BLaER1 treated with 17β-estradiol and CSF1 and Interleukin-3, amounts not matched to agents 10 nM and 100 nM (cell line): ENCODE measurements around the gene MAU2.
A peak's percentile ranks its signal among the peaks of the same experiment; 100 is the strongest.
"Not testable (repeated sequence)": the region's sequence is repeated elsewhere in the genome, so short reads cannot be mapped to it uniquely, and the experiment has no call there.

Experiments used
- H3K27ac ChIP-seq, 11 experiments: shearing (Covaris generic); formaldehyde crosslinking; 2 replicates each; pipeline ENCODE4 v1.8.1; 2022
- H3K27me3 ChIP-seq, 11 experiments: shearing (Covaris generic); formaldehyde crosslinking; 2 replicates each; pipeline ENCODE4 v1.8.1; 2022
- H3K36me3 ChIP-seq, 11 experiments: shearing (Covaris generic); formaldehyde crosslinking; 2 replicates each; pipeline ENCODE4 v1.8.1; 2022
- H3K4me1 ChIP-seq, 10 experiments: shearing (Covaris generic); formaldehyde crosslinking; 2 replicates each; pipeline ENCODE4 v1.8.1; 2022
- H3K4me2 ChIP-seq, 11 experiments: shearing (Covaris generic); formaldehyde crosslinking; 2 replicates each; pipeline ENCODE4 v1.8.1; 2022
- H3K4me3 ChIP-seq, 10 experiments: shearing (Covaris generic); formaldehyde crosslinking; 2 replicates each; pipeline ENCODE4 v1.8.1; 2022
- H3K9ac ChIP-seq, 11 experiments: shearing (Covaris generic); formaldehyde crosslinking; 2 replicates each; pipeline ENCODE4 v1.8.1; 2022
- H3K9me3 ChIP-seq, 11 experiments: shearing (Covaris generic); formaldehyde crosslinking; replicated peaks in 1 of 11; 2 replicates each; pipeline ENCODE4 v1.8.1; 2022
- H4K20me1 ChIP-seq, 11 experiments: shearing (Covaris generic); formaldehyde crosslinking; 2 replicates each; pipeline ENCODE4 v1.8.1; 2022
- Cebpa-rat ChIP-seq, 11 experiments: shearing (Covaris generic); IDR thresholded peaks; 2 replicates each; pipeline ENCODE4 v1.8.1; 2022

The MAU2 gene

GRCh38 chr19:19372656-19373416 is 52.2 kb downstream of the MAU2 start:
- Histone ChIP-seq H3K27me3 (no peaks in the 10 kb centered on the region), H3K4me2 (peak overlapping the region; percentile 58 to 91 (median 81)), H3K9ac (peak overlapping the region; percentile 38 to 72 (median 64); a peak in 20 of 22 replicates), H3K4me1 (peaks cover 32 to 71% (median 58%) of the 10 kb centered on the region in 10 experiments), H3K27ac (peak overlapping the region; percentile 65 to 89 (median 84); a peak in 21 of 22 replicates), H3K36me3 (no peaks in the 10 kb centered on the region), H4K20me1 (no peaks in the 10 kb centered on the region), H3K4me3 (peak overlapping the region in 6 of 10 experiments; percentile 29 to 44 (median 38); a peak in 10 of 20 replicates), H3K9me3 (no peaks in the 10 kb centered on the region)
- TF ChIP-seq Cebpa-rat (IDR thresholded peaks at IDR 0.05), result peak in 5 of 11 experiments; percentile 19 to 68 (median 30); a peak in 6 of 22 replicates

- H3K4me2 ChIP-seq, result peak overlapping the region in 4 of 11 experiments; percentile 0 to 77 (median 49); a peak in 4 of 22 replicates
- no peak for TF ChIP-seq Cebpa-rat (IDR thresholded peaks at IDR 0.05)
These were observed 58.9 kb downstream of the MAU2 start for GRCh38 chr19:19379527-19379926.

GRCh38 chr19:19380316-19380715 is 59.7 kb downstream of the MAU2 start:
- not testable (repeated sequence) for H3K9ac ChIP-seq, H3K9me3 ChIP-seq

More at GRCh38 chr19:19379527-19379926, 58.9 kb downstream of the MAU2 start:
- Histone ChIP-seq H3K9ac (no peak overlapping the region), H3K36me3 (no peaks in the 10 kb centered on the region), H3K4me3 (no peak overlapping the region), H3K4me1 (peaks cover 17 to 94% (median 51%) of the 10 kb centered on the region in 10 experiments), H3K9me3 (no peaks in the 10 kb centered on the region), H3K27me3 (no peaks in the 10 kb centered on the region), H4K20me1 (no peaks in the 10 kb centered on the region), H3K27ac (no peak overlapping the region)

GRCh38 chr19:19381007-19381926 is 60.6 kb downstream of the MAU2 start:
- H3K4me3 ChIP-seq, result no peak overlapping the region
- TF ChIP-seq Cebpa-rat (IDR thresholded peaks at IDR 0.05), result no peak
- no peaks in the 10 kb centered on the region for H3K36me3 ChIP-seq
- H4K20me1 ChIP-seq, result peaks cover 0 to 2% (median 0%) of the 10 kb centered on the region in 11 experiments; a peak in 1 of 22 replicates
- peaks cover 10 to 83% (median 39%) of the 10 kb centered on the region in 10 experiments for H3K4me1 ChIP-seq
- H3K9ac ChIP-seq, result no peak overlapping the region
- peak overlapping the region in 5 of 11 experiments; percentile 39 to 72 (median 56); a peak in 9 of 22 replicates for H3K4me2 ChIP-seq
- H3K27me3 ChIP-seq, result no peaks in the 10 kb centered on the region
- no peaks in the 10 kb centered on the region for H3K9me3 ChIP-seq
- no peak overlapping the region; a peak in 2 of 22 replicates for H3K27ac ChIP-seq

More at GRCh38 chr19:19380316-19380715, 59.7 kb downstream of the MAU2 start:
- H3K27me3 ChIP-seq, H4K20me1 ChIP-seq, H3K27ac ChIP-seq, H3K36me3 ChIP-seq, H3K4me3 ChIP-seq: not testable (repeated sequence)
- Histone ChIP-seq H3K4me1 (peaks cover 15 to 92% (median 48%) of the 10 kb centered on the region in 10 experiments), H3K4me2 (peak overlapping the region in 2 of 11 experiments; percentile 40 to 72; a peak in 3 of 22 replicates)

GRCh38 chr19:19382118-19382517 is 61.5 kb downstream of the MAU2 start:
- no peak overlapping the region for H3K9ac ChIP-seq
- H3K4me1 ChIP-seq, result peaks cover 16 to 77% (median 41%) of the 10 kb centered on the region in 10 experiments
- no peaks in the 10 kb centered on the region for H3K36me3 ChIP-seq
- peaks cover 0 to 11% (median 0%) of the 10 kb centered on the region in 11 experiments; a peak in 4 of 22 replicates for H4K20me1 ChIP-seq
- peak overlapping the region in 1 of 11 experiments; percentile 21; a peak in 4 of 22 replicates for H3K4me2 ChIP-seq
- no peaks in the 10 kb centered on the region for H3K27me3 ChIP-seq
- no peak overlapping the region for H3K4me3 ChIP-seq
- H3K27ac ChIP-seq, result no peak overlapping the region
- no peak for TF ChIP-seq Cebpa-rat (IDR thresholded peaks at IDR 0.05)
- H3K9me3 ChIP-seq, result no peaks in the 10 kb centered on the region

- H3K9ac ChIP-seq, result peak overlapping the region; percentile 73 to 92 (median 86)
- H3K27me3 ChIP-seq, result no peaks in the 10 kb centered on the region
- peaks cover 39 to 77% (median 54%) of the 10 kb centered on the region in 10 experiments for H3K4me1 ChIP-seq
- no peak for TF ChIP-seq Cebpa-rat (IDR thresholded peaks at IDR 0.05)
- peak overlapping the region; percentile 81 to 93 (median 85); a peak in 21 of 22 replicates for H3K27ac ChIP-seq
- peaks cover 0 to 31% (median 4%) of the 10 kb centered on the region in 11 experiments; a peak in 8 of 22 replicates for H4K20me1 ChIP-seq
- peaks cover 0 to 16% (median 3%) of the 10 kb centered on the region in 11 experiments; a peak in 8 of 22 replicates for H3K36me3 ChIP-seq
- H3K4me2 ChIP-seq, result peak overlapping the region; percentile 82 to 98 (median 93)
- peak overlapping the region; percentile 48 to 98 (median 62) for H3K4me3 ChIP-seq
- no peaks in the 10 kb centered on the region for H3K9me3 ChIP-seq
These were observed 63.9 kb downstream of the MAU2 start for GRCh38 chr19:19384486-19384885.

GRCh38 chr19:19385131-19385895 is 64.7 kb downstream of the MAU2 start:
- Histone ChIP-seq H3K27me3 (no peaks in the 10 kb centered on the region), H3K9ac (peak overlapping the region; percentile 93 to 99 (median 98)), H3K9me3 (no peaks in the 10 kb centered on the region), H4K20me1 (peaks cover 0 to 38% (median 7%) of the 10 kb centered on the region in 11 experiments; a peak in 8 of 22 replicates), H3K4me2 (peak overlapping the region; percentile 83 to 100 (median 99)), H3K27ac (peak overlapping the region; percentile 92 to 98 (median 97)), H3K36me3 (peaks cover 0 to 24% (median 9%) of the 10 kb centered on the region in 11 experiments; a peak in 11 of 22 replicates), H3K4me1 (peaks cover 48 to 78% (median 62%) of the 10 kb centered on the region in 10 experiments), H3K4me3 (peak overlapping the region; percentile 87 to 100 (median 98))
- no peak for TF ChIP-seq Cebpa-rat (IDR thresholded peaks at IDR 0.05)
